Esophagus muscularis mucosa (tissue), 4 donors: ENCODE data around the gene CSGALNACT2. TPM values are rescaled to one million over a fixed set of nuclear protein-coding genes. Genes with fewer than 3 reads are reported as not detected.

Experiments
- DNase-seq: peaks from one replicate; pipeline ENCODE4 v3.0.0-alpha.2; 2017; ENCODE audit errors: extremely low spot score
- H3K27ac ChIP-seq, 4 donors: fragments of 200-600 bp; sonication (generic); replicated peaks in 1 of 4; 1 replicate in 3 of 4; 2 replicates in 1 of 4; pipeline ENCODE4 v1.5.1; 2016 to 2019; ENCODE audit warnings: mild to moderate bottlenecking in 1 of 4
- H3K27me3 ChIP-seq, 4 donors: fragments of 200-600 bp; sonication (generic); one replicate each; pipeline versions ENCODE4 v1.5.1 to v1.6.0; 2016 to 2019
- H3K36me3 ChIP-seq, 4 donors: fragments of 200-600 bp; sonication (generic); one replicate each; pipeline ENCODE4 v1.5.1; 2016 to 2019
- H3K4me1 ChIP-seq, 4 donors: fragments of 200-600 bp; sonication (generic); one replicate each; pipeline ENCODE4 v1.5.1; 2016 to 2019
- H3K4me3 ChIP-seq, 4 donors: fragments of 200-600 bp; sonication (generic); 1 replicate in 2 of 4; 2 replicates in 2 of 4; pipeline ENCODE4 v1.5.1; 2016 to 2019; ENCODE audit warnings: mild to moderate bottlenecking in 4 of 4, moderate library complexity in 1 of 4
- H3K9me3 ChIP-seq, 4 donors: fragments of 200-600 bp; sonication (generic); 1 replicate in 3 of 4; 2 replicates in 1 of 4; pipeline ENCODE4 v1.5.1; 2016 to 2019
- CTCF ChIP-seq, 3 experiments: fragments of 200-600 bp in 2 of 3; fragments of 450-650 bp in 1 of 3; sonication (generic) in 2 of 3; IDR thresholded peaks; one replicate each; pipeline ENCODE4 v1.5.1; 2017 to 2019; ENCODE audit warnings: antibody characterized with exemption in 3 of 3, mild to moderate bottlenecking in 2 of 3, moderate library complexity in 1 of 3
- EP300 ChIP-seq: sonication (generic); formaldehyde crosslinking; IDR thresholded peaks from one replicate; pipeline ENCODE4 v1.6.1; 2017; ENCODE audit warnings: antibody characterized with exemption
- POLR2A ChIP-seq: fragments of 450-650 bp; IDR thresholded peaks from one replicate; pipeline ENCODE4 v1.6.1; 2017; ENCODE audit warnings: antibody characterized with exemption, moderate library complexity, mild to moderate bottlenecking, low read depth
- POLR2AphosphoS5 ChIP-seq, 2 donors: sonication (generic); formaldehyde crosslinking; IDR thresholded peaks; one replicate each; pipeline ENCODE4 v1.6.1; 2017; ENCODE audit warnings: antibody characterized with exemption in 2 of 2
- WGBS: methylation state at CpG from one replicate; pipeline ENCODE4 v1.1.5; 2018; 5-methylcytosine and 5-hydroxymethylcytosine counted together
- intact Hi-C: fragments of 100-400 bp; cut with DNase I; formaldehyde crosslinking; loops from one replicate; pipeline ENCODE4 v1.15.1; 2023
- total RNA-seq, 4 donors: library from RNA; depleted of rRNA; stranded (reverse); fragments of >200 nt; gene quantifications; one replicate each; pipeline versions ENCODE4 v1.1.0 to v1.2.1, GENCODE V29; 2016

The CSGALNACT2 gene
- total RNA-seq, 4 donors from 2014 or later: 25.6 to 39.5 (median 33.9) TPM

- Histone ChIP-seq H3K36me3 (no peaks in the 10 kb centered on the region), H3K4me3 (no peak overlapping the region), H3K27me3 (peaks cover 0 to 62% (median 0%) of the 10 kb centered on the region in 4 donors), H3K27ac (no peak overlapping the region), H3K9me3 (no peaks in the 10 kb centered on the region), H3K4me1 (peaks cover 11 to 12% (median 11%) of the 10 kb centered on the region in 4 donors)
- no peak for TF ChIP-seq EP300
- no peak for TF ChIP-seq POLR2AphosphoS5 (IDR thresholded peaks at IDR 0.05)
- no peak for TF ChIP-seq POLR2A
- no peak for TF ChIP-seq CTCF (IDR thresholded peaks at IDR 0.05)
- no peak for DNase-seq
- intact Hi-C loops: loop anchor here (10.0 kb wide), 1 partner anchor 466 kb away; the partner anchor contains the start of gene ZNF33B
- 88% methylated on average over 17 of the region's 17 CpGs for WGBS
Observed at GRCh38 chr10:43100366-43100765, 37.9 kb upstream of the CSGALNACT2 start.

GRCh38 chr10:43102063-43102828 lies 36.0 kb upstream of the CSGALNACT2 start:
- Histone ChIP-seq H3K9me3 (no peaks in the 10 kb centered on the region), H3K4me3 (no peak overlapping the region), H3K36me3 (no peaks in the 10 kb centered on the region), H3K27me3 (peaks cover 0 to 44% (median 0%) of the 10 kb centered on the region in 4 donors), H3K4me1 (peaks cover 16 to 18% (median 17%) of the 10 kb centered on the region in 4 donors), H3K27ac (no peak overlapping the region)
- TF ChIP-seq CTCF (IDR thresholded peaks at IDR 0.05): no peak
- no peak for TF ChIP-seq EP300
- TF ChIP-seq POLR2AphosphoS5 (IDR thresholded peaks at IDR 0.05): no peak
- no peak for TF ChIP-seq POLR2A
- intact Hi-C loops: loop anchor here (10.0 kb wide), 1 partner anchor 467 kb away; the partner anchor contains the start of gene ZNF33B
- DNase-seq: no peak
- 79% methylated on average over 19 of the region's 19 CpGs for WGBS

- Histone ChIP-seq H3K4me1 (peaks cover 16 to 19% (median 18%) of the 10 kb centered on the region in 4 donors), H3K27me3 (peaks cover 0 to 30% (median 0%) of the 10 kb centered on the region in 4 donors), H3K9me3 (no peaks in the 10 kb centered on the region), H3K27ac (peak overlapping the region in 1 of 4 donors; percentile 19), H3K4me3 (peak overlapping the region; percentile 54 to 68 (median 58)), H3K36me3 (no peaks in the 10 kb centered on the region)
- TF ChIP-seq EP300 (no peak), CTCF (IDR thresholded peaks at IDR 0.05) (peak; percentile 96 to 100 (median 98)), POLR2AphosphoS5 (IDR thresholded peaks at IDR 0.05) (peak; percentile 43 to 45)
- DNase-seq: no peak
- intact Hi-C loops: loop anchor here (1.0 to 10.0 kb wide), 3 partner anchors 237 to 471 kb away; partner anchors contain the start of gene ZNF33B
- WGBS: 12% methylated on average over 39 of the region's 71 CpGs
Observed at GRCh38 chr10:43105102-43105955, 32.9 kb upstream of the CSGALNACT2 start.

GRCh38 chr10:43105956-43106229 lies 32.4 kb upstream of the CSGALNACT2 start:
- Histone ChIP-seq H3K27ac (no peak overlapping the region), H3K9me3 (no peaks in the 10 kb centered on the region), H3K4me1 (peaks cover 16 to 24% (median 20%) of the 10 kb centered on the region in 4 donors), H3K36me3 (no peaks in the 10 kb centered on the region), H3K27me3 (peaks cover 0 to 30% (median 0%) of the 10 kb centered on the region in 4 donors), H3K4me3 (no peak overlapping the region)
- TF ChIP-seq POLR2A (no peak), CTCF (IDR thresholded peaks at IDR 0.05) (no peak), EP300 (no peak), POLR2AphosphoS5 (IDR thresholded peaks at IDR 0.05) (no peak)
- no peak for DNase-seq
- intact Hi-C loops: loop anchor here (1.0 to 10.0 kb wide), 3 partner anchors 237 to 471 kb away; partner anchors contain the start of gene ZNF33B
- 60% methylated on average over 1 of the region's 7 CpGs for WGBS
